ENCODE results near the gene ANKDD1A. TPM values are rescaled to one million over a fixed set of nuclear protein-coding genes. Genes with fewer than 3 reads are reported as not detected.

Gene ANKDD1A
- polyA plus RNA-seq, 1 donor from 2014 or later, result 7.0 TPM

GRCh38 chr15:64912379-64913325 is 950 bp downstream of the ANKDD1A start:
- H3K4me3 ChIP-seq (ENCODE audit: low read length), result peak overlapping the region; percentile 68
- H3K36me3 ChIP-seq (ENCODE audit: insufficient read depth, low read length), result no peaks in the 10 kb centered on the region
- no peaks in the 10 kb centered on the region for H3K79me2 ChIP-seq (replicated peaks; ENCODE audit: insufficient read depth, low read length)
- no peak overlapping the region for H3K4me2 ChIP-seq (ENCODE audit: low read length)
- no peaks in the 10 kb centered on the region for H3K9me3 ChIP-seq (ENCODE audit: low read length)
- H3K27me3 ChIP-seq (ENCODE audit: insufficient read depth, low read depth, low read length), result peaks cover 4% of the 10 kb centered on the region
- H3F3A ChIP-seq (ENCODE audit: insufficient read depth, low read length, poor library complexity, severe bottlenecking), result no peaks in the 10 kb centered on the region
- TF ChIP-seq RAD21 (conservative IDR thresholded peaks at IDR 0.05), result no peak
- H3K9me2 ChIP-seq (ENCODE audit: insufficient read depth, low read length), result no peaks in the 10 kb centered on the region
- H4K20me1 ChIP-seq (ENCODE audit: insufficient read depth), result no peaks in the 10 kb centered on the region
- no peak overlapping the region for H2AFZ ChIP-seq (ENCODE audit: low read depth, low read length)
- H3K9ac ChIP-seq (ENCODE audit: low read length), result no peak overlapping the region
- H3K27ac ChIP-seq (ENCODE audit: low read length), result no peak overlapping the region

- H3K79me2 ChIP-seq (replicated peaks; ENCODE audit: insufficient read depth, low read length), result no peaks in the 10 kb centered on the region
- H3K27me3 ChIP-seq (ENCODE audit: insufficient read depth, low read depth, low read length), result peaks cover 4% of the 10 kb centered on the region
- no peaks in the 10 kb centered on the region for H3K9me2 ChIP-seq (ENCODE audit: insufficient read depth, low read length)
- H3K4me3 ChIP-seq (ENCODE audit: low read length), result no peak overlapping the region
- no peaks in the 10 kb centered on the region for H4K20me1 ChIP-seq (ENCODE audit: insufficient read depth)
- no peak overlapping the region for H3K9ac ChIP-seq (ENCODE audit: low read length)
- H2AFZ ChIP-seq (ENCODE audit: low read depth, low read length), result no peak overlapping the region
- no peak for TF ChIP-seq TAF1 (IDR thresholded peaks at IDR 0.05; ENCODE audit: low read depth)
- TF ChIP-seq CTCF (IDR thresholded peaks at IDR 0.05; ENCODE audit: poor library complexity, severe bottlenecking), result no peak
- no peak for TF ChIP-seq POLR2AphosphoS5 (IDR thresholded peaks at IDR 0.05)
- TF ChIP-seq EP300 (conservative IDR thresholded peaks at IDR 0.05; ENCODE audit: poor library complexity, severe bottlenecking), result no peak
- TF ChIP-seq EZH2 (IDR thresholded peaks at IDR 0.05; ENCODE audit: borderline replicate concordance, insufficient read depth, low read length, poor library complexity, severe bottlenecking), result no peak
- no peak for TF ChIP-seq RAD21 (conservative IDR thresholded peaks at IDR 0.05)
- H3K9me3 ChIP-seq (ENCODE audit: low read length), result no peaks in the 10 kb centered on the region
- no peaks in the 10 kb centered on the region for H3K36me3 ChIP-seq (ENCODE audit: insufficient read depth, low read length)
- no peak overlapping the region for H3K27ac ChIP-seq (ENCODE audit: low read length)
- no peak overlapping the region for H3K4me2 ChIP-seq (ENCODE audit: low read length)
- H3F3A ChIP-seq (ENCODE audit: insufficient read depth, low read length, poor library complexity, severe bottlenecking), result no peaks in the 10 kb centered on the region
Observed at GRCh38 chr15:64915518-64916227, 4.0 kb downstream of the ANKDD1A start.

GRCh38 chr15:64916365-64916764 is 4.7 kb downstream of the ANKDD1A start:
- no peak overlapping the region for H2AFZ ChIP-seq (ENCODE audit: low read depth, low read length)
- no peaks in the 10 kb centered on the region for H3K36me3 ChIP-seq (ENCODE audit: insufficient read depth, low read length)
- peaks cover 4% of the 10 kb centered on the region for H3K27me3 ChIP-seq (ENCODE audit: insufficient read depth, low read depth, low read length)
- H3K9me3 ChIP-seq (ENCODE audit: low read length), result no peaks in the 10 kb centered on the region
- H3K79me2 ChIP-seq (replicated peaks; ENCODE audit: insufficient read depth, low read length), result no peaks in the 10 kb centered on the region
- no peak for TF ChIP-seq CTCF (IDR thresholded peaks at IDR 0.05; ENCODE audit: poor library complexity, severe bottlenecking)
- TF ChIP-seq SMC3 (conservative IDR thresholded peaks at IDR 0.05; ENCODE audit: poor library complexity), result no peak
- TF ChIP-seq REST (IDR thresholded peaks at IDR 0.05; ENCODE audit: borderline replicate concordance), result no peak
- TF ChIP-seq EP300 (conservative IDR thresholded peaks at IDR 0.05; ENCODE audit: poor library complexity, severe bottlenecking), result no peak
- TF ChIP-seq RAD21 (conservative IDR thresholded peaks at IDR 0.05), result no peak
- no peak for TF ChIP-seq EZH2 (IDR thresholded peaks at IDR 0.05; ENCODE audit: borderline replicate concordance, insufficient read depth, low read length, poor library complexity, severe bottlenecking)
- no peak for TF ChIP-seq POLR2AphosphoS5 (IDR thresholded peaks at IDR 0.05)
- no peak for TF ChIP-seq MXI1 (conservative IDR thresholded peaks at IDR 0.05; ENCODE audit: poor library complexity, severe bottlenecking)
- TF ChIP-seq TAF1 (IDR thresholded peaks at IDR 0.05; ENCODE audit: low read depth), result no peak
- H4K20me1 ChIP-seq (ENCODE audit: insufficient read depth), result no peaks in the 10 kb centered on the region
- H3F3A ChIP-seq (ENCODE audit: insufficient read depth, low read length, poor library complexity, severe bottlenecking), result no peaks in the 10 kb centered on the region
- H3K9me2 ChIP-seq (ENCODE audit: insufficient read depth, low read length), result no peaks in the 10 kb centered on the region
- H3K27ac ChIP-seq (ENCODE audit: low read length), result no peak overlapping the region
- no peak overlapping the region for H3K4me3 ChIP-seq (ENCODE audit: low read length)
- H3K9ac ChIP-seq (ENCODE audit: low read length), result no peak overlapping the region
- H3K4me2 ChIP-seq (ENCODE audit: low read length), result no peak overlapping the region

Data from neural cell (in vitro differentiated cells).